VCaP (cell line): ENCODE measurements around the gene DYNC1H1.

Experiments used
- H3K27ac ChIP-seq: fragments of 450-650 bp; 2 replicates; pipeline ENCODE4 v1.5.1; 2017
- CTCF ChIP-seq: fragments of 450-650 bp; conservative IDR thresholded peaks from 2 replicates; pipeline ENCODE4 v1.5.1; 2017; ENCODE audit warnings: mild to moderate bottlenecking, moderate library complexity

DYNC1H1 gene

GRCh38 chr14:102080183-102081080 is 116.1 kb downstream of the DYNC1H1 start:
- H3K27ac ChIP-seq = no peak overlapping the region
- TF ChIP-seq CTCF = no peak

- H3K27ac ChIP-seq = no peak overlapping the region
- no peak for TF ChIP-seq CTCF
These were observed 117.1 kb downstream of the DYNC1H1 start for GRCh38 chr14:102081231-102082080.

GRCh38 chr14:102084522-102084921 is 120.1 kb downstream of the DYNC1H1 start:
- H3K27ac ChIP-seq = peak overlapping the region; percentile 98; the same call in 1 of the 2 replicates

- TF ChIP-seq CTCF = no peak
- H3K27ac ChIP-seq = peak overlapping the region; percentile 98; the same call in 1 of the 2 replicates
These were observed 120.6 kb downstream of the DYNC1H1 start for GRCh38 chr14:102084931-102085330.

- peak overlapping the region; percentile 98; the same call in 1 of the 2 replicates for H3K27ac ChIP-seq
- TF ChIP-seq CTCF = no peak
These were observed 121.1 kb downstream of the DYNC1H1 start for GRCh38 chr14:102085488-102085887.

- TF ChIP-seq CTCF = no peak
- peak overlapping the region; percentile 98 for H3K27ac ChIP-seq
These were observed 121.8 kb downstream of the DYNC1H1 start for GRCh38 chr14:102085948-102086708.

- TF ChIP-seq CTCF = no peak
- H3K27ac ChIP-seq = peak overlapping the region; percentile 98
These were observed 122.3 kb downstream of the DYNC1H1 start for GRCh38 chr14:102086709-102086971.
